Measurements from ENCODE around the gene IRX4. TPM values are rescaled to one million over a fixed set of nuclear protein-coding genes. Genes with fewer than 3 reads are reported as not detected.

Gene IRX4
- total RNA-seq = not detected
- long read RNA-seq, donor 1 = 0 reads
- long read RNA-seq, donor 2 = 0 reads

DNA sequence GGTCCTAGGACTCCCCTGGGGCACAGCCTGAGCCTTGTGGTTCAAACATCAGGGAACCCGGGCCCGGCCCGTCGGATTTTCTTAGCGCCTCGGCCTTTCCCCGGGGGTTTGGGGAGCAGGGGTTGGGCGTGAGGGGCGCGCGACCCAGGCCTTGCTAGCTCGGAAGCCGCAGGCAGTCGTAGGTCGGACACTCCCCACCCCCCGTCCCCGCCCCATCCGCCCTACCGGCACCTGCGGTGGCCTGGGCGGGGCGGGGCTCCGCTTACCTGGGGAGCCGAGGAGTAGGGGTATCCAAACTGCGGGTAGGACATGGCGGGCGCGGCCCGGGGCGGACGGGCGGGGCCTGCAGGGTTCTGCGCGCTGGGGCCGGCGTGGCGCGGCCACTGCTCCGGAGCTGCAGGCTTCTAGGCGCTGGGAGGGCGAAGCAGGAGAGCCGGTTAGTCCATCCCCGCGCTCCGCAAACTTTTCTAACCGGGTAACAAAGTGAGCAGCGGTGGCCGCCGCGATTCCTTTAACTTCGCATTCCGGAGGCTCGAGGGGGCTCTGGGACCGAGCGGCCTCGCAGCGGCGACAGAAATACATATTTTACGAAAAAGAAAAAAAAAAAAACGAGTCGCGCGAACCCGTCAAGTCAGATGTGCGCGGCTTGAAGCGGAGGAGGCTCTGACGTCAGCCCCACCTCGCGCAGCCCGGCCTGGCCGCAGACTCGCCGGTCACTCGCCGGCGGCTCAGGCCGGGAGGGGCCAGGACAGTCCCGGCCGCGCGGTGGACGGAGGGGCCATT, at the start of gene IRX4:
Gene IRX4 (minus strand): TSS at position 589 of the 783 bp plus-strand sequence. CDS start 278 bp downstream, at position 311.
- intact Hi-C loops (cut with DNase I, micrococcal nuclease) = no loop called here
- no peaks in the 10 kb centered on the region for H3K9me3 ChIP-seq
- H3K4me1 ChIP-seq (ENCODE audit: low read depth) = peaks cover 14% of the 10 kb centered on the region
- no peak within 1 kb of the TSS for H3K4me3 ChIP-seq
- no peaks in the 10 kb centered on the region for H3K36me3 ChIP-seq (ENCODE audit: low read depth)
- peak in 1 of 3 donors; percentile 27 for DNase-seq
- TF ChIP-seq CTCF (IDR thresholded peaks at IDR 0.05) = no peak
- peak; percentile 11 for ATAC-seq

GRCh38 chr5:1931604-1932231, 49.0 kb upstream of the IRX4 start:
- Histone ChIP-seq H3K4me3 (no peak overlapping the region), H3K36me3 (ENCODE audit: low read depth) (no peaks in the 10 kb centered on the region), H3K4me1 (ENCODE audit: low read depth) (no peaks in the 10 kb centered on the region), H3K9me3 (no peaks in the 10 kb centered on the region)
- ATAC-seq = peak; percentile 40
- DNase-seq = peak in 1 of 3 donors; percentile 35
- intact Hi-C loops (cut with DNase I, micrococcal nuclease) = no loop called here
- no peak for TF ChIP-seq CTCF (IDR thresholded peaks at IDR 0.05)

GRCh38 chr5:1930880-1931603, 48.3 kb upstream of the IRX4 start:
- Histone ChIP-seq H3K4me1 (ENCODE audit: low read depth) (no peaks in the 10 kb centered on the region), H3K36me3 (ENCODE audit: low read depth) (no peaks in the 10 kb centered on the region), H3K9me3 (no peaks in the 10 kb centered on the region), H3K4me3 (no peak overlapping the region)
- DNase-seq = peak in 2 of 3 donors; percentile 40 to 50
- peak; percentile 45 for ATAC-seq
- no peak for TF ChIP-seq CTCF (IDR thresholded peaks at IDR 0.05)
- intact Hi-C loops (cut with DNase I, micrococcal nuclease) = no loop called here

DNA sequence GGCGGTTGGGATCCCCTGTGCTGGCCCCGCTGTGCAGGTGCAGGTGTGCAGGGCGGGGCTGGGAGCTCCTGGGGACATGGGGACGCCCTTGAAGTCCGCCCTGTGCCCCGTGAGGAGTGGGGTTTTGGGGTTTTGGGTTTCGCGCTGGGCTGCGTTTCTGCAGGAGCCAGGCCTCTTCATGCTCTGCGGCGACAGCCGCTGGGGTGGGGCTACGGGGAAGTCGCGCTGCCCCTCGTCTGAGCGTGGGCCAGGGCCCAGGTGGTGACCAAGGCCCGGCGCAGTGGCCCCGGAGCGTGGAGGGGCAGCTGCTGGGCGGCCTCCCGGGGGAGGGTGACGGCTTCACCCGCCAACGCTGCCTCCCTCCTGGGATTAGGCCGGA, 47.8 kb upstream of the IRX4 start:
- no peak for TF ChIP-seq CTCF (IDR thresholded peaks at IDR 0.05)
- Histone ChIP-seq H3K36me3 (ENCODE audit: low read depth) (no peaks in the 10 kb centered on the region), H3K4me1 (ENCODE audit: low read depth) (no peaks in the 10 kb centered on the region), H3K4me3 (no peak overlapping the region), H3K9me3 (no peaks in the 10 kb centered on the region)
- intact Hi-C loops (cut with DNase I, micrococcal nuclease) = no loop called here
- DNase-seq (peak in 1 of 3 donors; percentile 47), ATAC-seq (peak; percentile 32)

- H3K36me3 ChIP-seq (ENCODE audit: low read depth) = no peaks in the 10 kb centered on the region
- intact Hi-C loops (cut with DNase I, micrococcal nuclease) = no loop called here
- H3K4me1 ChIP-seq (ENCODE audit: low read depth) = no peaks in the 10 kb centered on the region
- DNase-seq = no peak
- ATAC-seq = no peak
- no peak for TF ChIP-seq CTCF (IDR thresholded peaks at IDR 0.05)
- H3K4me3 ChIP-seq = no peak overlapping the region
- no peaks in the 10 kb centered on the region for H3K9me3 ChIP-seq
These were observed 46.6 kb upstream of the IRX4 start for GRCh38 chr5:1929108-1929991.

All from mucosa of descending colon (tissue), 3 donors.